Measurements from ENCODE around the gene KIN. TPM values are rescaled to one million over a fixed set of nuclear protein-coding genes. Genes with fewer than 3 reads are reported as not detected.
"Not testable (repeated sequence)": the region's sequence is repeated elsewhere in the genome, so short reads cannot be mapped to it uniquely, and the experiment has no call there.

The KIN gene
- polyA plus RNA-seq, 1 of the 3 experiments (the other 2 are of a cell fraction): 3.2 TPM

DNA sequence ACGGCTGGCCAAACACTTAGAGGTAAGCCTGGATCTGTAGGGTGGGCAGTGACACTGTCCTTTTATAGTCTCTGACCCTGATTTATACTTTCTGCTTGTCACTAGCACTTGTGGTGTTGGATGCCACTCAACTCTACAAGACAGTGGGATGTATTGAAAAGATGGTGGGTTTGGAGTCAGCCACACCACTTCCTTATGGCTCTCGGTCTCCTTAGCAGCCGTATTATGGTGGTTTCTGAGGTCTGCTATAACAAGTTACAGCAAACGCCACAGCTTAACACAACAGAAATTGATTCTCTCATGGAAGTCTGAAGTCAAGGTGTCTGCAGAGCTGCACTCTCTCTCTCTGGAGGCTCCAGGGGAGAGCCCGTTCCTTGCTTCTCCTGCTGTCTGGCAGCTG lies 70.0 kb downstream of the KIN start (continued):
- TF ChIP-seq, protein P1, sequence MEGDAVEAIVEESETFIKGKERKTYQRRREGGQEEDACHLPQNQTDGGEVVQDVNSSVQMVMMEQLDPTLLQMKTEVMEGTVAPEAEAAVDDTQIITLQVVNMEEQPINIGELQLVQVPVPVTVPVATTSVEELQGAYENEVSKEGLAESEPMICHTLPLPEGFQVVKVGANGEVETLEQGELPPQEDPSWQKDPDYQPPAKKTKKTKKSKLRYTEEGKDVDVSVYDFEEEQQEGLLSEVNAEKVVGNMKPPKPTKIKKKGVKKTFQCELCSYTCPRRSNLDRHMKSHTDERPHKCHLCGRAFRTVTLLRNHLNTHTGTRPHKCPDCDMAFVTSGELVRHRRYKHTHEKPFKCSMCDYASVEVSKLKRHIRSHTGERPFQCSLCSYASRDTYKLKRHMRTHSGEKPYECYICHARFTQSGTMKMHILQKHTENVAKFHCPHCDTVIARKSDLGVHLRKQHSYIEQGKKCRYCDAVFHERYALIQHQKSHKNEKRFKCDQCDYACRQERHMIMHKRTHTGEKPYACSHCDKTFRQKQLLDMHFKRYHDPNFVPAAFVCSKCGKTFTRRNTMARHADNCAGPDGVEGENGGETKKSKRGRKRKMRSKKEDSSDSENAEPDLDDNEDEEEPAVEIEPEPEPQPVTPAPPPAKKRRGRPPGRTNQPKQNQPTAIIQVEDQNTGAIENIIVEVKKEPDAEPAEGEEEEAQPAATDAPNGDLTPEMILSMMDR (IDR thresholded peaks at IDR 0.05): no peak
- TF ChIP-seq, protein P2, sequence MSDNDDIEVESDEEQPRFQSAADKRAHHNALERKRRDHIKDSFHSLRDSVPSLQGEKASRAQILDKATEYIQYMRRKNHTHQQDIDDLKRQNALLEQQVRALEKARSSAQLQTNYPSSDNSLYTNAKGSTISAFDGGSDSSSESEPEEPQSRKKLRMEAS (IDR thresholded peaks at IDR 0.05; ENCODE audit: low read depth): no peak
- TF ChIP-seq TCF12 (IDR thresholded peaks at IDR 0.05): no peak
- TF ChIP-seq TAF1 (IDR thresholded peaks at IDR 0.05; ENCODE audit: borderline replicate concordance, low read depth, low read length): no peak
- no peak for TF ChIP-seq FOXJ3 (CRISPR knock-in tag; IDR thresholded peaks at IDR 0.05)
- no peak for TF ChIP-seq GABPA (IDR thresholded peaks at IDR 0.05; ENCODE audit: low read depth)

DNA sequence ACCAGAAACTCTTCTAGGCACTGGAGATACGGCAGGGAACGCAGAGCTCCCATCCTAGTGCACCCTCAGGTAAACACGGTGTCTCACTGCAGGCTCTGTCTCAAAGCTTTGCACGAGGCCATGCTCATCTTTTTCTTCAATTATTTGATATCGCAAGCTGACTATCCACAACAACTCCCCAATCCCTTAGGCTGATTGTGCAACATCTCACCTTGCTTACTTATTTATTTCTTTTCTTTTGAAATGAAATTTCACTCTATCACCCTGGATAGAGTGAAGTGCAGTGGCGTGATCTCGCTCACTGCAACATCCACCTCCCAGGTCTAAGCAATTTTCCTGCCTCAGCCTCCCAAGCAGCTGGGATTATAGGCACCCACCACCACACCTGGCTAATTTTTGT lies 72.3 kb downstream of the KIN start:
- Histone ChIP-seq H3K36me3 (replicated peaks in 1 of 2; ENCODE audit: control insufficient read depth in 1 of 2, insufficient read depth in 2 of 2, low read length in 1 of 2) (no peaks in the 10 kb centered on the region), H3K4me2 (no peak overlapping the region), H3K9me2 (no peaks in the 10 kb centered on the region), H3K27ac (ENCODE audit: low read depth in 2 of 2, low read length in 1 of 2) (no peak overlapping the region), H3K79me2 (ENCODE audit: insufficient read depth) (no peaks in the 10 kb centered on the region), H3K4me1 (ENCODE audit: control insufficient read depth in 1 of 2, insufficient read depth in 2 of 2, low read depth in 1 of 2, low read length in 1 of 2) (no peaks in the 10 kb centered on the region), H3K9ac (no peak overlapping the region), H2AFZ (ENCODE audit: low read depth) (no peak overlapping the region), H3K9me3 (no peaks in the 10 kb centered on the region), H3K27me3 (ENCODE audit: insufficient read depth) (no peaks in the 10 kb centered on the region; the same call in 1 of the 2 replicates), H4K20me1 (ENCODE audit: insufficient read depth) (no peaks in the 10 kb centered on the region), H3F3A (replicated peaks; ENCODE audit: insufficient read depth) (no peaks in the 10 kb centered on the region), H3K4me3 (ENCODE audit: low read depth in 2 of 2, low read length in 1 of 2) (no peak overlapping the region)
- DNase-seq: no peak
- no peak for TF ChIP-seq NRF1 (IDR thresholded peaks at IDR 0.05; ENCODE audit: low read depth, low read length)
- WGBS (ENCODE audit: low lambda C conversion rate): 46% methylated on average over 7 of the region's 7 CpGs
- POLR2A ChIA-PET: no interaction called here
- CTCF ChIA-PET: interaction anchor here (2.3 kb wide), 1 partner anchor 29 kb away, joined by 13 read pairs; no protein-coding TSS in a partner anchor

DNA sequence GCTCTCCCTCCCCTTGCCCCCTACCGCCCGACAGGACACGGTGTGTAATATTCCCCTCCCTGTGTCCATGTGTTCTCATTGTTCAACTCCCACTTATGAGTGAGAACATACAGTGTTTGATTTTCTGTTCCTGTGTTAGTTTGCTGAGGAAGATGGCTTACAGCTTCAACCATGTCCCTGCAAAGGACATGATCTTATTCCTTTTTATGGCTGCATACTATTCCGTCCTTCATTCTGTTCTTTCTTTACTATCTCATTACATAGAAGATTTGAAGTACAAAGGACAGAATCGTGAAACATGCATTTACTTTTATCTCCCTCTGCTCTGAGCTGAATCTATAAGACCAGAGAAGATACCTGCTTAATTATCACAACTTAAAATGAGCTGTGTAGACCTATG lies 76.7 kb downstream of the KIN start:
- CTCF ChIA-PET: interaction anchor here (1.0 to 1.3 kb wide), 3 partner anchors 8 to 186 kb away, joined by 4 to 6 read pairs (median 4); partner anchors contain the start of gene ITIH2
- 27% methylated on average over 5 of the region's 5 CpGs for WGBS (ENCODE audit: low lambda C conversion rate)

DNA sequence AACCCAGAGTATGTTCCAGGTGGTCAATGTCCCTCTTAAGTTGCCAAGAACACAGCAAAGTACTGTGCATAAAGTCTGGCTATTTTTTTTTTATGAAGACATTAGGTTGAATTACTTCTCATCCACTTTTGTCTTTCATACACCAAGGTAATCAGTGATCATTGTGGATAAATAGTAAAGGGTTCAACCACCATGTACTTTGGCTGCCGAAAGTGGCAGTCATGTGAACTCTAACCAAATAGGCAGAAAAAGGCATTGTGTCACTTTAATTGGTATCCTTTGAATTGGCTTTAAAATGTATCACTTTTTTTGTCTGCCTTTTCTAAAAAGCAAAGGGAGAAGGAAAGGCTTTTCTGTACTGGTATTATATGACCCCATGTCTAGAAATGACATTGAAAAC lies 77.3 kb downstream of the KIN start:
- 35% methylated on average over 1 of the region's 1 CpG for WGBS (ENCODE audit: low lambda C conversion rate)
- Histone ChIP-seq H3K9me2 (no peaks in the 10 kb centered on the region), H3F3A (replicated peaks; ENCODE audit: insufficient read depth) (no peaks in the 10 kb centered on the region), H2AFZ (ENCODE audit: low read depth) (no peak overlapping the region), H4K20me1 (ENCODE audit: insufficient read depth) (no peaks in the 10 kb centered on the region), H3K27me3 (ENCODE audit: insufficient read depth) (no peaks in the 10 kb centered on the region), H3K36me3 (replicated peaks in 1 of 2; ENCODE audit: control insufficient read depth in 1 of 2, insufficient read depth in 2 of 2, low read length in 1 of 2) (no peaks in the 10 kb centered on the region), H3K4me3 (ENCODE audit: low read depth in 2 of 2, low read length in 1 of 2) (no peak overlapping the region), H3K27ac (ENCODE audit: low read depth in 2 of 2, low read length in 1 of 2) (no peak overlapping the region), H3K9ac (no peak overlapping the region), H3K4me1 (ENCODE audit: control insufficient read depth in 1 of 2, insufficient read depth in 2 of 2, low read depth in 1 of 2, low read length in 1 of 2) (no peaks in the 10 kb centered on the region), H3K4me2 (no peak overlapping the region), H3K79me2 (ENCODE audit: insufficient read depth) (no peaks in the 10 kb centered on the region), H3K9me3 (no peaks in the 10 kb centered on the region)
- ChIA-PET POLR2A (no interaction called here), CTCF (interaction anchor here (1.3 kb wide), 1 partner anchor 185 kb away, joined by 4 read pairs; no protein-coding TSS in a partner anchor)
- no peak for DNase-seq
- TF ChIP-seq RXRA (IDR thresholded peaks at IDR 0.05; ENCODE audit: borderline replicate concordance, low read depth) (no peak), MXI1 (IDR thresholded peaks at IDR 0.05; ENCODE audit: low read depth, low read length) (no peak), TEAD4 (IDR thresholded peaks at IDR 0.05; ENCODE audit: borderline replicate concordance, insufficient read depth) (no peak), NRF1 (IDR thresholded peaks at IDR 0.05; ENCODE audit: low read depth, low read length) (no peak), NFIC (IDR thresholded peaks at IDR 0.05; ENCODE audit: borderline replicate concordance) (no peak), YY1 (IDR thresholded peaks at IDR 0.05; ENCODE audit: low read depth) (no peak), FOXJ3 (CRISPR knock-in tag; IDR thresholded peaks at IDR 0.05) (no peak), GABPA (IDR thresholded peaks at IDR 0.05; ENCODE audit: low read depth) (no peak), SMC3 (IDR thresholded peaks at IDR 0.05; ENCODE audit: low read depth, low read length) (no peak)
- TF ChIP-seq, protein P3, sequence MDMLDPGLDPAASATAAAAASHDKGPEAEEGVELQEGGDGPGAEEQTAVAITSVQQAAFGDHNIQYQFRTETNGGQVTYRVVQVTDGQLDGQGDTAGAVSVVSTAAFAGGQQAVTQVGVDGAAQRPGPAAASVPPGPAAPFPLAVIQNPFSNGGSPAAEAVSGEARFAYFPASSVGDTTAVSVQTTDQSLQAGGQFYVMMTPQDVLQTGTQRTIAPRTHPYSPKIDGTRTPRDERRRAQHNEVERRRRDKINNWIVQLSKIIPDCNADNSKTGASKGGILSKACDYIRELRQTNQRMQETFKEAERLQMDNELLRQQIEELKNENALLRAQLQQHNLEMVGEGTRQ (IDR thresholded peaks at IDR 0.05; ENCODE audit: borderline replicate concordance, low read depth, low read length): no peak
- TF ChIP-seq, protein P4, sequence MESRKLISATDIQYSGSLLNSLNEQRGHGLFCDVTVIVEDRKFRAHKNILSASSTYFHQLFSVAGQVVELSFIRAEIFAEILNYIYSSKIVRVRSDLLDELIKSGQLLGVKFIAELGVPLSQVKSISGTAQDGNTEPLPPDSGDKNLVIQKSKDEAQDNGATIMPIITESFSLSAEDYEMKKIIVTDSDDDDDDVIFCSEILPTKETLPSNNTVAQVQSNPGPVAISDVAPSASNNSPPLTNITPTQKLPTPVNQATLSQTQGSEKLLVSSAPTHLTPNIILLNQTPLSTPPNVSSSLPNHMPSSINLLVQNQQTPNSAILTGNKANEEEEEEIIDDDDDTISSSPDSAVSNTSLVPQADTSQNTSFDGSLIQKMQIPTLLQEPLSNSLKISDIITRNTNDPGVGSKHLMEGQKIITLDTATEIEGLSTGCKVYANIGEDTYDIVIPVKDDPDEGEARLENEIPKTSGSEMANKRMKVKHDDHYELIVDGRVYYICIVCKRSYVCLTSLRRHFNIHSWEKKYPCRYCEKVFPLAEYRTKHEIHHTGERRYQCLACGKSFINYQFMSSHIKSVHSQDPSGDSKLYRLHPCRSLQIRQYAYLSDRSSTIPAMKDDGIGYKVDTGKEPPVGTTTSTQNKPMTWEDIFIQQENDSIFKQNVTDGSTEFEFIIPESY (IDR thresholded peaks at IDR 0.05; ENCODE audit: borderline replicate concordance, low read depth): no peak

More for the DNA sequence above, 76.7 kb downstream of the KIN start:
- H3K9me3 ChIP-seq; H3K4me2 ChIP-seq; H3K27ac ChIP-seq (ENCODE audit: low read depth in 2 of 2, low read length in 1 of 2); H3K36me3 ChIP-seq (replicated peaks in 1 of 2; ENCODE audit: control insufficient read depth in 1 of 2, insufficient read depth in 2 of 2, low read length in 1 of 2); H2AFZ ChIP-seq (ENCODE audit: low read depth); H4K20me1 ChIP-seq (ENCODE audit: insufficient read depth); H3K79me2 ChIP-seq (ENCODE audit: insufficient read depth); H3K4me1 ChIP-seq (ENCODE audit: control insufficient read depth in 1 of 2, insufficient read depth in 2 of 2, low read depth in 1 of 2, low read length in 1 of 2); H3K9me2 ChIP-seq; H3K4me3 ChIP-seq (ENCODE audit: low read depth in 2 of 2, low read length in 1 of 2); DNase-seq; H3K9ac ChIP-seq; H3F3A ChIP-seq (replicated peaks; ENCODE audit: insufficient read depth); H3K27me3 ChIP-seq (ENCODE audit: insufficient read depth); POLR2A ChIA-PET: not testable (repeated sequence)

Measured in SK-N-SH (cell line).